ENCODE results near the gene RAB22A. TPM values are rescaled to one million over a fixed set of nuclear protein-coding genes. Genes with fewer than 3 reads are reported as not detected.
"Not testable (repeated sequence)": the region's sequence is repeated elsewhere in the genome, so short reads cannot be mapped to it uniquely, and the experiment has no call there.

RAB22A gene
- total RNA-seq, 1 donor from 2014 or later, result 17.8 TPM

- Histone ChIP-seq H3K9me3 (no peaks in the 10 kb centered on the region), H3K4me1 (peaks cover 0 to 4% of the 10 kb centered on the region in 2 donors), H3K27ac (peak overlapping the region; percentile 30 to 66), H3K36me3 (no peaks in the 10 kb centered on the region), H3K4me3 (no peak overlapping the region), H3K27me3 (no peaks in the 10 kb centered on the region)
- no peak for DNase-seq (ENCODE audit: low spot score in 2 of 2)
- no peak for TF ChIP-seq CTCF (IDR thresholded peaks at IDR 0.05)
- intact Hi-C loops (cut with DNase I), result no loop called here
Observed at GRCh38 chr20:58407201-58407873, 97.8 kb downstream of the RAB22A start.

GRCh38 chr20:58407966-58408557 lies 98.5 kb downstream of the RAB22A start:
- H3K9me3 ChIP-seq, result no peaks in the 10 kb centered on the region
- peak overlapping the region; percentile 30 to 66 for H3K27ac ChIP-seq
- no peaks in the 10 kb centered on the region for H3K27me3 ChIP-seq
- no peak for DNase-seq (ENCODE audit: low spot score in 2 of 2)
- no peak overlapping the region for H3K4me3 ChIP-seq
- H3K36me3 ChIP-seq, result no peaks in the 10 kb centered on the region
- TF ChIP-seq CTCF (IDR thresholded peaks at IDR 0.05), result no peak
- intact Hi-C loops (cut with DNase I), result no loop called here
- peaks cover 0 to 4% of the 10 kb centered on the region in 2 donors for H3K4me1 ChIP-seq

GRCh38 chr20:58408603-58409246 lies 99.2 kb downstream of the RAB22A start:
- Histone ChIP-seq H3K4me1 (peaks cover 0 to 4% of the 10 kb centered on the region in 2 donors), H3K27ac (no peak overlapping the region), H3K36me3 (no peaks in the 10 kb centered on the region), H3K9me3 (no peaks in the 10 kb centered on the region), H3K27me3 (no peaks in the 10 kb centered on the region), H3K4me3 (no peak overlapping the region)
- no peak for TF ChIP-seq CTCF (IDR thresholded peaks at IDR 0.05)
- intact Hi-C loops (cut with DNase I), result no loop called here
- no peak for DNase-seq (ENCODE audit: low spot score in 2 of 2)

- H3K36me3 ChIP-seq; H3K27me3 ChIP-seq; H3K27ac ChIP-seq; H3K4me1 ChIP-seq; H3K9me3 ChIP-seq; H3K4me3 ChIP-seq; DNase-seq (ENCODE audit: low spot score in 2 of 2); intact Hi-C loops (cut with DNase I): not testable (repeated sequence)
Observed at GRCh38 chr20:58414216-58414615, 104.7 kb downstream of the RAB22A start.

GRCh38 chr20:58414786-58415185 lies 105.3 kb downstream of the RAB22A start:
- DNase-seq (ENCODE audit: low spot score in 2 of 2); intact Hi-C loops (cut with DNase I); H3K4me3 ChIP-seq; H3K9me3 ChIP-seq; H3K27me3 ChIP-seq; H3K36me3 ChIP-seq; H3K4me1 ChIP-seq; H3K27ac ChIP-seq: not testable (repeated sequence)

GRCh38 chr20:58416057-58416456 lies 106.5 kb downstream of the RAB22A start:
- intact Hi-C loops (cut with DNase I), result no loop called here
- Histone ChIP-seq H3K9me3 (no peaks in the 10 kb centered on the region), H3K4me1 (no peaks in the 10 kb centered on the region), H3K36me3 (peaks cover 13 to 20% of the 10 kb centered on the region in 2 donors), H3K27me3 (no peaks in the 10 kb centered on the region), H3K27ac (no peak overlapping the region), H3K4me3 (no peak overlapping the region)
- TF ChIP-seq CTCF (IDR thresholded peaks at IDR 0.05), result no peak
- no peak for DNase-seq (ENCODE audit: low spot score in 2 of 2)

Measured in ascending aorta (tissue), 2 donors.